Non-pigmented ciliary epithelial cell (primary cell): ENCODE measurements around the gene TAGLN.
A peak's percentile ranks its signal among the peaks of the same experiment; 100 is the strongest.

Experiments used
- DNase-seq: peaks from one replicate; pipeline ENCODE4 v3.0.0-alpha.2; 2010; ENCODE audit warnings: low read depth

The TAGLN gene

DNA sequence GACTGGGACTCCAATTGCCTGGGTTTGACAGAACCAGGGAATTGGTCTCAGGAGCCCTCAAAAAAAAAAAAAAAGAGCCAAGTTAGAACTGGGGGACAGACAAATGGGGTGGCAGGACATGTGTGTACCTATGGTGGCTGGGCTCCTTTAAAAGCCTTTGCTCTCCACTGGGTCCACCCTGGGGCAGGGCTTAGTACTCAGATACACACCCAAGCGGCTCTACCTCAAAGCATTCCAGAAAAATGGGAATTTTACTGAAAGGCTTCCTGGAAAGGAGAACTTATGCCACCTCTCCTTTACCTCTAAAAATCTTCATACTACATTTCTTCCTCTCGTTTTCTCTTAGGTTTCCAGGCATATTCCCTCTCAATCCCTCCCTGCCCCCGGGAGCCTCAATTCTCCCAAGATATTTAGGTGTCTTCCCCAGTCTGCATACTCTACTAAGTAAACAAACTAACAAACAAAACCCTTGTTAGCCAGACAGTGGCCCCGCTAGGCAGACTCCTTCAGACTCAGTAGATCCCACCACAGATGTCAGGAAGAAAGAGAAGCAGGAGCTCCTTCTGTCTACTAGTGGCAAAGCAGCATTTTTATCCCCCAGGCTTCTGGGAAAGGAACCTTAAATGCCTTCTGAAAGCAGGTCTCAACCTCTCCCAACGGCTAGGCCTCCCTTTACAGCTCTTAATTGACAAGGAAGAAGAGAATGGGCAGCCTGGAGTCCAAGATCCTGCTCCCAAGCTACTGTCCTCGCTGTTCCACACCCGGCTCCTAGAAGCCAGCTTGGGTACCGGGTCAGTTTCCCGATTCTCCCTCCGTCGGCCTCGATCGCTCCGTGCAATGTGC is 32.0 kb downstream of the TAGLN start:
- no peak for DNase-seq

DNA sequence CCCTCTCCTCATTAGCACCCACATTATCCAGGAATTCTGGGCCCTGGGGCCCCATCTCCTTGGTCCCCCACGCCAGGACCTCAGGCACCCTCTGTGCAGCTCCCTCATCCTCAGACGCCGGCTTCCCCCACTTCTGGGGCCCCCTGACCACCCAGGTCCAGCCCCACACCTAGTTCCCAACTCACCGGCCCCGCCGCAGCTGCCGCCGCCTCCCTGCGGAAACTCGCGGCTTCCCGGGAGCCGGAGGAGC is 32.6 kb downstream of the TAGLN start, which contains the start of gene PCSK7:
Gene PCSK7, minus strand, starts transcription at position 232 of the 250 bp plus-strand sequence. CDS start 2,229 bp downstream, outside the sequence.
- no peak for DNase-seq

GRCh38 chr11:117232092-117232878 is 33.1 kb downstream of the TAGLN start, which contains the start of gene RNF214:
Gene RNF214, plus strand, starts transcription at chr11:117232671. Its CDS starts 1,602 bp downstream, at chr11:117234273.
- no peak for DNase-seq

- no peak for DNase-seq
These were observed 33.8 kb downstream of the TAGLN start for GRCh38 chr11:117232911-117233409.

DNA sequence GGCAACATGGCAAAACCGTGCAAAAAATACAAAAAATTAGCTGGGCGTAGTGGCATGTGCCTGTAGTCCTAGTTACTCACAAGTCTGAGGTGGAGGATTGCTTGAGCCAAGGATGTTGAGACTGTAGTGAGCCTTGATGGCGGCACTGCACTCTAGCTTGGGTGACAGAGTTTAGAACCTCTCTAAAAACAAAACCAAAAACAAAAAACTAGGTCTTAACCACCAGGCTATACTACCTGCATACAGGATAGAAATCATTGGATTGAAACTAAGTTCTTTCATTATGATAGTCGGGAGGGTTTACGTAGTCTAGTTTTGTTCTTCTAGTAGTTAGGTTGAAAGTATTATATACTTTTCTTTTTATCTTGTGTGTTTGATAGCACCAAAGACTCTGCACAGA is 39.1 kb downstream of the TAGLN start:
- DNase-seq: no peak

DNA sequence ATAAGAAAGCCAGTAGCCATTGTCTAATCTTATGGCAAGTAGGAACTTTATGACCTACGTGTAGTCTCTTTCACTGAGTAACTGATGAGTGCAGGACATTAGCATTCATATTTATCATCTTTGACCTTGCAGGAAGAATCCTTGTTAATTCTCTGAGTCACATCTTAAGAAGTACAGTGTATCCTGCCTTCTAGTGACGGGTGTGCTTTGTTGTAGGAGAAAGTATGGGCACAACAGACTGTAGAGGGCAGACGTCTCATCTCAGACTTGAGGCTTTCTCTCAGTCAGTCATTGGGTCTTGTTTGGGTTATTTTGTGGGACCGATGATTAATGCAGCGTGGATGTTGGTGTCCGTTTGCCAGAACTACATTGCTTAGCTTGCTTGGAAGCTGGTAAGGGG is 40.1 kb downstream of the TAGLN start:
- peak; percentile 94 for DNase-seq

GRCh38 chr11:117248341-117248740 is 49.2 kb downstream of the TAGLN start:
- no peak for DNase-seq

DNA sequence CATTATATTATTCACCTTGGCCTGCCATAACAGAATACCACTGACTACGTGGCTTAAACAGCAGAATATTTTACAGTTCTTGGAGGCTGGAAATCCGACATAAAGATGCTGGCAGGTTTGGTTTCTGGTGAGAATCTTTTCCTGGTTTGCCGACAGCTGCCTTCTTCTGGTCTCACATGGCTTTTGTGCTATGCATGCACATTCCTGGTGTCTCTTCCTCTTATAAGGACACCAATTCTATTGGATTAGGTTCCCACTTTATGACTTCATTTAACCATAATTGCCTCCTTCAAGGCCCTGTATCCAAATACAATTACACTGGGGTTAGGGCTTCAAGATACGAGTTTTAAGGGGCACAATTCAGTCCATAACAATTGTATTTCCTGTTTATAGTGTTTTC is 50.4 kb downstream of the TAGLN start:
- DNase-seq: no peak

DNA sequence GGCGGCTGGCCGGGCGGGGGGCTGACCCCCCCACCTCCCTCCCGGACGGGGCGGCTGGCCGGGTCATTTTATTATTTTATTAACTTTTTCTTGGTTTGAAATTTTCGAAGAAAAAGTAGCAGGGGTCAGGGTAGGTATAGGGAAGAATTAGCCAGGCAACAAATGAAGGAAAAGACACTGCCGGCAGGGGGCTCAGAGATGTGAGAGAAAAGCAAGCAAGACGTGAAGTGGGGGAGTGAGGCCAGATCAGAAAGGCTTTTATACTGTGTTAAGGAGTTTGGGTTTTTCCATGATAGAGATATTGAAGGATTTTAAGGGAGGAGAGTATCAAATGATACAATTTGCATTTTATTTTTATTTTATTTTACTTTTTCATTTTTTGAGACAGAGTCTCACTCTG is 52.3 kb downstream of the TAGLN start:
- DNase-seq: no peak

GRCh38 chr11:117255966-117256365 is 56.8 kb downstream of the TAGLN start:
- DNase-seq: no peak

DNA sequence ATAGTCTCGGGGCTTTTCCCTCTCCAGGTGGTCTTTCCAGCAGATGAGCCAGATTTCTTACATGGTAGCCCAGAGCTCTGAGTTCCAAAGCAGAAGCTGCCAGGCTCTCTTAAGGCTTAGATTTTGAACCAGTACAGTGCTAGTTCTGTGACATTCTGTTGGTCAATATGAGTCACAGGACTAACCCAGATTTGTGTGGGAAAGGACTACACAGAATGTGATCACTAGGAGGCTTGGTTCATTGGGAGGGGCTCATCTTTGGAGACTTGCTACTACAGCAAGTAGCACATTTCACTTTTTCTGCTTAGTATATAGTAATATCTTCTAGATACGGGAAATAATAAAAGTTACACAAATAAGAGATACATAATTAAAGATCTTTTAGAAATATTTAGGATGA is 57.4 kb downstream of the TAGLN start:
- no peak for DNase-seq
